ENCODE results near the gene TFDP1. TPM values are rescaled to one million over a fixed set of nuclear protein-coding genes. Genes with fewer than 3 reads are reported as not detected.

The TFDP1 gene
- polyA plus RNA-seq, 1 experiment: 99.8 TPM

GRCh38 chr13:113537909-113538688, 46.5 kb upstream of the TFDP1 start:
- Histone ChIP-seq H3K4me3 (ENCODE audit: low read depth, low read length) (no peak overlapping the region), H3K36me3 (ENCODE audit: control insufficient read depth, insufficient read depth, low read length) (peaks cover 10% of the 10 kb centered on the region), H3K27me3 (ENCODE audit: control insufficient read depth, insufficient read depth, low read length) (no peaks in the 10 kb centered on the region)
- no peak for DNase-seq (ENCODE audit: low read depth)
- POLR2A ChIA-PET: no interaction called here
- CTCF ChIA-PET: no interaction called here
- no peak for TF ChIP-seq CTCF (IDR thresholded peaks at IDR 0.05; ENCODE audit: insufficient read depth, low read depth, low read length)

DNA sequence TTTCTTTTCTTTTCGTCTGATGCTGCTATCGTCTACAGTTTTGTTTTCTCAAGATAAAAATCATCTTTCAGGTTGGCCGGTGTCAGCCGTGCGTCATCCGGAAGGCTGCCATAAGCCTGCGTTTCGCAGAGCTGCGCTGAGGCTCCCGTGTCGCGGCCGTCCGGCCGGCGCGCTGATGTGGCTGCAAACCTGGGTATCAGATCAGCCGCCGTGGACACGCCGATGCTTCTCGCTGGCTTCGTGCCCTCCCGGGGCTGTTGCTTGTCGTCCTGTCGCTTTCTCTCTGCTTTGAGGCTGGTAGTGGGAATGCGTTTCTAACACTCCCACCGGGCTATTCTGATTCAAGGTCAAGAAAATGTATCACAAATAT, 45.9 kb upstream of the TFDP1 start:
- H3K27me3 ChIP-seq (ENCODE audit: control insufficient read depth, insufficient read depth, low read length): no peaks in the 10 kb centered on the region
- peaks cover 10% of the 10 kb centered on the region for H3K36me3 ChIP-seq (ENCODE audit: control insufficient read depth, insufficient read depth, low read length)
- no peak for TF ChIP-seq CTCF (IDR thresholded peaks at IDR 0.05; ENCODE audit: insufficient read depth, low read depth, low read length)
- POLR2A ChIA-PET: no interaction called here
- no peak for DNase-seq (ENCODE audit: low read depth)
- CTCF ChIA-PET: no interaction called here
- no peak overlapping the region for H3K4me3 ChIP-seq (ENCODE audit: low read depth, low read length)

- no peak for TF ChIP-seq CTCF (IDR thresholded peaks at IDR 0.05; ENCODE audit: insufficient read depth, low read depth, low read length)
- H3K27me3 ChIP-seq (ENCODE audit: control insufficient read depth, insufficient read depth, low read length): no peaks in the 10 kb centered on the region
- H3K36me3 ChIP-seq (ENCODE audit: control insufficient read depth, insufficient read depth, low read length): peaks cover 10% of the 10 kb centered on the region
- POLR2A ChIA-PET: no interaction called here
- CTCF ChIA-PET: no interaction called here
- H3K4me3 ChIP-seq (ENCODE audit: low read depth, low read length): no peak overlapping the region
- DNase-seq (ENCODE audit: low read depth): no peak
These were observed 45.4 kb upstream of the TFDP1 start for GRCh38 chr13:113539176-113539575.

DNA sequence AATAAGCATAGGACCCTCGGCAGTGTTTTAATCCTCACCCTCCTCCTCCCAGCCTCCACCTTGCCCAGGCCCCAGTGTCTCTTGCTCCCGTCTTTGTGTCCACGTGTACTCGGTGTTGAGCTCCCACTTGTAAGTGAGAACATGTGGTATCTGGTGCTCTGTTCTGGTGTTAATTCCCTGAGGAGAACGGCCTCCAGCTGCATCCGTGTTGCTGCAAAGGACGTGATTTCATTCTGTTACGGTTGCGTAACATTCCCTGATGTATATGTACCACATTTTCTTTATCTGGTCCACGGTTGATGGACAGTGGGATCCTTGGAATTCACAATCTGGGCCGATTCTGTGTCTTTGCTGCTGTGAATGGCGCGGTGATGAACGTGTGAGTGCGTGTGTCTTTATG, 44.7 kb upstream of the TFDP1 start:
- peaks cover 7% of the 10 kb centered on the region for H3K36me3 ChIP-seq (ENCODE audit: control insufficient read depth, insufficient read depth, low read length)

GRCh38 chr13:113540523-113540922, 44.0 kb upstream of the TFDP1 start:
- DNase-seq (ENCODE audit: low read depth): no peak
- CTCF ChIA-PET: no interaction called here
- Histone ChIP-seq H3K27me3 (ENCODE audit: control insufficient read depth, insufficient read depth, low read length) (no peaks in the 10 kb centered on the region), H3K36me3 (ENCODE audit: control insufficient read depth, insufficient read depth, low read length) (peaks cover 7% of the 10 kb centered on the region), H3K4me3 (ENCODE audit: low read depth, low read length) (no peak overlapping the region)
- no peak for TF ChIP-seq CTCF (IDR thresholded peaks at IDR 0.05; ENCODE audit: insufficient read depth, low read depth, low read length)
- POLR2A ChIA-PET: no interaction called here

More for the DNA sequence above, 44.7 kb upstream of the TFDP1 start:
- ChIA-PET POLR2A (no interaction called here), CTCF (no interaction called here)
- no peaks in the 10 kb centered on the region for H3K27me3 ChIP-seq (ENCODE audit: control insufficient read depth, insufficient read depth, low read length)
- DNase-seq (ENCODE audit: low read depth): no peak
- H3K4me3 ChIP-seq (ENCODE audit: low read depth, low read length): no peak overlapping the region
- TF ChIP-seq CTCF (IDR thresholded peaks at IDR 0.05; ENCODE audit: insufficient read depth, low read depth, low read length): no peak
